Activated CD8-positive, alpha-beta memory T cell treated with anti-CD3 and anti-CD28 coated beads, Interleukin-2, amount 50 U/mL, for 1 hour (primary cell): Measurements from ENCODE around the gene NDUFAF5.
"Not testable (repeated sequence)": the region's sequence is repeated elsewhere in the genome, so short reads cannot be mapped to it uniquely, and the experiment has no call there.

Source experiments
- DNase-seq: peaks from one replicate; pipeline ENCODE4 v3.0.0-alpha.2; 2020; ENCODE audit errors: extremely low read depth

NDUFAF5 gene, protein sequence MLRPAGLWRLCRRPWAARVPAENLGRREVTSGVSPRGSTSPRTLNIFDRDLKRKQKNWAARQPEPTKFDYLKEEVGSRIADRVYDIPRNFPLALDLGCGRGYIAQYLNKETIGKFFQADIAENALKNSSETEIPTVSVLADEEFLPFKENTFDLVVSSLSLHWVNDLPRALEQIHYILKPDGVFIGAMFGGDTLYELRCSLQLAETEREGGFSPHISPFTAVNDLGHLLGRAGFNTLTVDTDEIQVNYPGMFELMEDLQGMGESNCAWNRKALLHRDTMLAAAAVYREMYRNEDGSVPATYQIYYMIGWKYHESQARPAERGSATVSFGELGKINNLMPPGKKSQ

DNA sequence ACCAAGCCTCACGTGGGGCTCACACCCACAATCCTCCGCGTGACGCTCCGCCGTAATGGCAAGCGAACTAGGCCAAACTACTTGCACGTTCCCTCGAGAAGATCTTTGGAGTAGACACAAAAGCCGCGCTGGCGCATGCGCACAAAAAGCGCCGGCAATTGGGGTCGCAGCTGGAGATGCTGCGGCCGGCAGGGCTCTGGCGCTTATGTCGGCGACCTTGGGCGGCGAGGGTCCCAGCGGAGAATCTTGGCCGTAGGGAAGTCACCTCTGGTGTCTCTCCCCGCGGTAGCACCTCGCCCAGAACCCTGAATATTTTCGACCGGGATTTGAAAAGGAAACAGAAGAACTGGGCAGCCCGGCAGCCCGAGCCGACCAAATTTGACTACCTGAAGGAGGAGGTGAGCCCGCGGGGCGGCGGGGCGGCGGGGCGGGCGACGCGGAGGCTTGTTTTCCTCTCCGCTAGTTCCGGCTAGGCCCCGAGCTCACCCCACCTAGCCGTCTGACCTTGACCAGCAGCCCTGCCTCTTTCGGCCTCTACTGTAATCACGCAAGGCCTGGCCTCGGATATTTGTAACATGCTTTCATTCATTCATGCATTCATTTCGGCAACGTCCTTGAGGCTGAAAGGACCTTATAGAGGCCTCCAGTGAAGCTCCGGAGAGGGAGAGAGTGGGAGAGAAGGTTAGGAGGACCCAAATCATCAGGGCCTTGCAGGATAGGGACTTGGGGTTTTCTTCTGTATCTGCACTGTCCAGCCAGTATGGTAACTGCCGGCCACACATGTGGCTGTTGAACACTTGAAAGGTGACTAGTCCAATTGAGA, at the start of gene NDUFAF5, which contains the start of gene ESF1:
Gene NDUFAF5, plus strand, starts transcription at position 136 of the 823 bp plus-strand sequence. Its CDS starts 41 bp downstream, at position 177.
Gene ESF1, minus strand, starts transcription at position 27 of the 823 bp plus-strand sequence. CDS start 1,779 bp downstream, outside the sequence.
- DNase-seq = peak; percentile 78

DNA sequence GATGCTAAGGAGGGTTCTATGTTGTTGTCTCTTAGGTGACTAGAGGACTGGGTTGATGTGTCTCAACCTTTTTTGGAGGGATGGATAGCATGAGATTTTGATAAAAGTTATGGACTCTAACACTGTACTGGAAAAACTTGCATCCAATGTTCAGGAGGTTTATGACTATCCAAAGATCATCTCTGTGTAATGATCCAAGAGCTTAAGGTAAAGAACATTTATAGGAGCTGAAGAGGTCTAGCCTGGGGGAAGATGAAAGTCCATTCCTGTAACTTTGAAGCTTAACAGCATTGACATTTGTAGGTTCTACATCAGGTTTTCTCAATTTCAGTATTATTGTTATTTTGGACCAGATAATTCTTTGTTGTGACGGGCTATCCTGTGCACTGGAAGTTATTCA, 49.0 kb upstream of the NDUFAF5 start:
- no peak for DNase-seq

GRCh38 chr20:13736436-13737191, 48.2 kb upstream of the NDUFAF5 start:
- DNase-seq = no peak

GRCh38 chr20:13738187-13738586, 46.6 kb upstream of the NDUFAF5 start:
- not testable (repeated sequence) for DNase-seq

DNA sequence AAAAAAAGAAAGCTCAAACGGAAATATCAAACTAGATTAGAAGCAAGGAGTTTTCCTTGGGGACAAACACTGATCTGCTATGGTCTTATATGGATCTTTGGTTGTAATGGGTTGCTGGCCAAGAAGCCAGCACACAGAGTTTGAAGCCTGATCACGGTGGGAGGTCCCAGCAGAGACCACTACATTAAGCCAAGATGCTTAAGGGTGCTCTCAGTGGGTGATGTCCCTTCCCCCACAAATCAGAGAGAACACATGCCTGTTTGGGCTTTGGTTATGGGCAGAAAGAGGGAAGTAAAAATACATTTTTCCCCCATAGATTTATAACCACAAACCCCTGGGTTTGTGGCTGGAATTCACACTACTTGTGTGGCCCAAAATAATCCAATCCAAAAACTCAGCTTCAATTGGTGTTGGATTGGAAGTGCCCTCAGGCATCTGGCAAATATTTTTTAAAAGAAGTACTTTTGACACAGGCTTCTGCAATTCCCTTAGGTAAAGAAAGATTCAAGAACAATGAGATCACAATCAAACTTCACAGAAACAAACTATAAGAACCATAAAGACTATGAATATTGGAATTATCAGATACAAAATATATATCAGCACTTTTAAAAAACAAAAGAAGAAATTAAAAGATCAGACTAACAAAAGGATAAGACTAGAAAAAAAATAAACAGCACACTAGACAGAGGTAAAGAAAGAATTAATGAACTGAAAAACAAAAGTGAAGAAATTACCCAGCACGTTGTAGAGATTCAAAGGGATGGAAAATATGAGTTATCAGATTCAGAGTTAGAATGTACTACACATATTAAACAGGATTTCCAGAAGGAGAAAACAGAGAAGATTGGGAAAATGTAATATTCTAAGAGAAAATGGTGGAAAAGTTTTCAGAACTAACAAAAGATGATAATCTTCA, 44.8 kb upstream of the NDUFAF5 start:
- DNase-seq = no peak

DNA sequence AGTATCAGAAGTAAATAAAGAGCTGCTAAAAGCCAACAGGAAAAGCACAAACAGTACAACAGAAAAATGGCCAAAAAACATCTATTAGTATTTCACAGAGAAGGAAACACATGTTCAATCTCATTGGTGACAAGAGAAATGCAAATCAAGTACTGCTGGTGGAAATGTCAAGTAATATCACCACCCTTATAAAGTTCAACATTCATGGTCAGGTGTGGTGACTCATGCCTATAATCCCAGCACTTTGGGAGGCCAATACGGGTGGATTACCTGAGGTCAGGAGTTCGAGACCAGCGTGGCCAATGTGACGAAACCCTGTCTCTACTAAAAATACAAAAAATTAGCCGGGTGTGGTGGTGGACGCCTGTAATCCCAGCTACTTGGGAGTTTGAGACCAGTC, 42.9 kb upstream of the NDUFAF5 start:
- no peak for DNase-seq

DNA sequence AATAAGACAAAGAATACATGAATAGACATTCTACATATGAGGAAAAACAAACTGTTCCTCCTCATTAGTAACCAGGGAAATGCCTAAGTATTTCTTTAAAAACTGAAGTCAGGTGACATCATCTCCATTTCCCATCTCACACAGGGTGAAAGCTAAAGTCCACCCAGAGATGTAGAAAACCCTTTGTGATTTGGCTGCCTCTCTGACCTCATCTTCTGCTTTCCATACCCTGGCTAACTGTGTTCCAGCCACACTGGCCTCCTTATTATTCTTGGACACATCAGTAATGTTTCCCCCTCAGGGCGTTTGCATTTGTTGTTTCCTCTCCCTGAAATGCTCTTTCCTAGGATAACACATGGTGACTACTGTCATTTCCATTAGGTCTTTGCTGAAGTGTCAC, 40.5 kb upstream of the NDUFAF5 start:
- no peak for DNase-seq

- no peak for DNase-seq
These were observed 39.0 kb upstream of the NDUFAF5 start for GRCh38 chr20:13745784-13746183.

- no peak for DNase-seq
These were observed 35.0 kb upstream of the NDUFAF5 start for GRCh38 chr20:13749811-13750210.

- no peak for DNase-seq
These were observed 31.3 kb upstream of the NDUFAF5 start for GRCh38 chr20:13753436-13754036.

GRCh38 chr20:13755809-13756208, 29.0 kb upstream of the NDUFAF5 start:
- no peak for DNase-seq

GRCh38 chr20:13756551-13756950, 28.3 kb upstream of the NDUFAF5 start:
- DNase-seq = no peak

GRCh38 chr20:13758884-13759283, 25.9 kb upstream of the NDUFAF5 start:
- no peak for DNase-seq

- not testable (repeated sequence) for DNase-seq
These were observed 24.3 kb upstream of the NDUFAF5 start for GRCh38 chr20:13760451-13760946.

DNA sequence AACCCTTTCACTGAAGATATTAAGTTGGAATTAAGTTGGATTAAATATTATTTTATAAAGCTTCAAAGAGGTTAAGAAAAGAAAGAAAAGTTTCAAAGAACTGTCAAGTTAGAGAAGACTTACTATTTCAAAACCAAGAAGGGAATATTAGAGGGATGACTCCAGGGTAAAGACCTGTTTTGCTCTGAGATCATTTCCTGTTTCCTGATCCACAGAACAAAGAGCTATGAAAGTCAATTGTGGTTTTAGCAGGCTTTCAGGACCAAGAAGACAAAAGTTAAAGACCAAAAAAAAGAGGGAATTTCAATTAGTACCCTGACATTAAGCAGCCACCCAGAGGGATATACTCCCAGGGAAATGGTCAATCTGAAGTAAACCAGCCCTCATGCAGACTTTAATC, 19.5 kb upstream of the NDUFAF5 start:
- no peak for DNase-seq

DNA sequence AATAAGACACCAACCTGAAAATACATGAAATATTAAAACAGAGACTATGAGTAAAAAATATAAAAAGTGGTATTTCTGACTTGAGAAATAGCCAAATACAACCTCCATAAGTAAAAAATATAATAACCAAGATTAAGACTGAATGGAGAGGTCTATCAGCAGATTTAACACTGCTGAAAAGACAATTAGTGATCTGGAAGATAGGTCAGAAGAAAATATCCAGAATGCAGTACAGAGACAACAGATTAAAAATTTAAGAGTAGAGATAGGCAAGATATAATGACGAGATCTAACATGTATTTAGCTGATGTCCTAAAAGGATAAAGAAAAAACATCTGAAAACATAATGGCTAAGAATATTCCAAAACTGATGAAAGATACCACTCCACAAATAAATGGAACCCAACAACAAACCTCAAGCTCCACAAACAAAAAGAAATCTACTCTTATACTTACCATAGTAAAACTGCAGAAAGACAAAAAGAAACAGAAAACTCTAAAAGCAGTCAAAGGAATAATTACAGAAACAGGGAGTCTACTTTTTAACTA, 18.9 kb upstream of the NDUFAF5 start:
- DNase-seq = no peak

GRCh38 chr20:13770141-13770540, 14.7 kb upstream of the NDUFAF5 start:
- no peak for DNase-seq

GRCh38 chr20:13771853-13772453, 12.9 kb upstream of the NDUFAF5 start:
- DNase-seq = no peak

DNA sequence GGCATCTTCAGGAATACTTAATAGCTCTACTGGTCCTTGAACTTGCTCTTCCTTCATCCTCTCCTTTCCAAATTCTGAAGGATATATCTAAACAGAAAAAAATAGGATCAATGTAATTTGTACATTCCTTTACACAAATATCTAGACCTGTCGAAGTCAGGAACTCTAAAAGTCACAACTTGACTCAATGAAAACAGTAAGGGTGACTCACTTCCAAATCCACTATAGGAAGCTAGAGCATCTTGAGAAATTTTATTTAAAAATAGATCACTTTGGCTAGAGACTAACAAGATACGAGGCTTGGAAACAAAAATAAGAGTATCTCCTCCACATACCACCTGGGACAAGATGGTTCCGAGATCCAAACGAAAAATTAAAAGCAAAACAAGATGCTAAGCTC, 12.3 kb upstream of the NDUFAF5 start:
- DNase-seq = no peak

DNA sequence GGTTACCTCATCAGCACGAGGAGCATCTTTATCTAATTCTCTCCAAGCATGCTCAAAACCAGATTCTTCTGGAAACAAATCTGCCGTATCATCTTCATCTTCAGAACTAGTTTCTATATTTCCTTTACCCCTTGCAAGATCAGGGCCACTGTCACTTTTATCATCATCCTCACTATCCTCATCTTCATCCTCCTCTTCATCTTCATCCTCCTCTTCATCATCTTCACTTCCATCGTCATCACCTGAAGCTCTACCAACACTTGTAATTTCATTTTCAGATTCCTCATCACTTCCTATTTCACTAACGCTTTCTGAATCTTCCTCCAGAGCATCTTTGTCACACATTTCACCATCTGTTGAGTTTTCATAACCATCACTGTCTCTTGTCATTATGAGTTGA, 9.0 kb upstream of the NDUFAF5 start:
- DNase-seq = no peak
